ENCODE data around the gene ALDH1L1.

Gene ALDH1L1

DNA sequence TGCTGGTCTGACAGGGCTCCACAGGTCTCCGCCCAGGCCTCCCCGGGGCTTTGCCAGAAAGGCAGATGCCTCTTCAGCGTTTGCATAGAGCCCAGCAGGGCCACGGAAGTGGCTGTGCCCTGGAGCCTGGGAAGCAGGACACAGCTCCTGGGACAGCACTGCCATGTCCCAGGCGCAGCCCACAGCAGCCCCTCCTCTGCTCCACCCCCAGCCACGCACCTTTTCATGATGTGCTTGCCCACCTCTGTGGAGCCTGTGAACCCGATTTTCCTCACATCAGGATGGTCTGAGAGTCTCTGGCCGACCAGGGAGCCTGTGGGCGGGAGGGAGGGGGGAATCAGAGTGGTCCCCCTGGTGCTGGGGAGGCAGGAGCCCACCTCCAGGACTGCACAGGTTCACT lies 62.6 kb downstream of the ALDH1L1 start:
- no peak for DNase-seq

DNA sequence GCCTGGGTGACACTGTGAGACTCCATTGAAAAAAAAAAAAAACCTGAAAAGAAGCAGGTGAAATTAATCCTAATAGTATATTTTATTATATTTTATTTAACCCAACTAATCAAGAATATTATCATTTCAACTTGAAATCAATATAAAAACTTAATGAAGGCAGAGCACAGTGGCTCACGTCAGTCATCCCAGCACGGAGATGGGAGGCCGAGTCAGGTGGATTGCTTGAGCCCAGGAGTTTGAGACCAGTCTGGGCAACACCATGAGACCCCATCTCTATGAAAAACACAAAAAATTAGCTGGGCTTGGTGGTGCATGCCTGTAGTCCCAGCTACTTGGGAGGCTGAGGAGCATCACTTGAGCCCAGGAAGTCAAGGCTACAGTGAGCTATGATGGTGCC lies 63.2 kb downstream of the ALDH1L1 start:
- DNase-seq, result no peak

DNA sequence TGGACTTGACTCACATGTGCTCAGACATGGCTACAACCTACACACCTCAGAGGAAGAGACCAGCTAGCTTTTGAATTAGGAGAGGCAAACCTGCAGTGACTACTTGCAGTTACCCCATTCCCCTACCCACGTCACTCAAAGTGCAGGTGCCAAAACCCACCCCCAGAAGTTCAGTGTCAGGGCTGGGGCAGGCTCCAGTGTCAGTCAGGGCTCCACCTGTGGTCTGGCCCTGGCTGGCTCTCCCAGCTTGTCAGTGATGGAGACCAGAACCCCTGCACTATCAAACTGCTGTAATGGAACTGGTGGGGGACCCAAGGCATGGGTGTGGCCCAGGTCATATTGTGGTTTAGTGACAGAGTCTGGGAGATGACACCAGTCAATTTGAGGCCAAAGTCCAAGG lies 63.9 kb downstream of the ALDH1L1 start:
- DNase-seq, result no peak

DNA sequence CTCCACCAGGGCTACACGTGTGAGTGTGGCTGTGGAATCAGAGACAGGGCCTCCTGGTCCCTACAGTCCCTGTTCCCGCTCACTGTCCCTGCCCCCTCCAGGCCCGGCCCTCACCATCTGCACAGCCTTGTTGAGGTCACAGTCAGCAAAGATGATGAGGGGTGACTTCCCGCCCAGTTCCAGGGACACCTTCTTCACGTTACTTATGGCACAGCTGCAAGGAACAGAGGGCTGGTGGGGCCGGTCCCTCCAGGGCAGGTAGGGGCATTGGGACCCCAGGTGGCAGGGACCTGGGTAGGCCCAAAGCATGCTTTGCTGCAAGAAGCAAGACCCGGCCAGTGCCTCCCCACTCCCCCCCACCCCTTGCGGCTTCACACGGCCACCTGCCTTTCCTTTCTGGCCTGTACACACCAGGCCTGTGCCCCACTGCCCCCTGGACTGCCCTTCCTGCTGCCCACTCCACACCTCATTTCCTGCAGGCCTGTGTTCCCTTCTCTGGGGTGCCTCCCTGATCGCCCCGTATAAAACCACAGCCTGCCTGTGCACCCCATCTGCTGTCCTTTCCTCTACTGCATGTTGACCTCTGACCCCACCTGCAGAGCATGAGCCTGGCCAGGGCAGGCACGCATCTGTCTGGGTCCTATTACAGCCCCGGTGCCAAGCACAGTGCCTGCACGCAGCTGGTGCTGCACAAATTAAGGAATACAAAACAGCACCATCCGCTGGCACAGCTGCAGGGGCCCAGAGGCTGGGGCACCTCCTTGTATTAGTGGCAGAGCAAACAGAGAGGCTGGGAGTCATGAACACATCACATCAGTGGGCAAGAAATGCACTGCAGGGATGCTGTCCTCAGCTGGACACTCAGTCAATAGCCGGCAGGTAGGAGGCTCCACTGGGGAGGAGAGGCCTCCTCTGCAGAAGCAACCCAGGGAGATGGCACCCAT lies 65.7 kb downstream of the ALDH1L1 start:
- DNase-seq, result no peak

DNA sequence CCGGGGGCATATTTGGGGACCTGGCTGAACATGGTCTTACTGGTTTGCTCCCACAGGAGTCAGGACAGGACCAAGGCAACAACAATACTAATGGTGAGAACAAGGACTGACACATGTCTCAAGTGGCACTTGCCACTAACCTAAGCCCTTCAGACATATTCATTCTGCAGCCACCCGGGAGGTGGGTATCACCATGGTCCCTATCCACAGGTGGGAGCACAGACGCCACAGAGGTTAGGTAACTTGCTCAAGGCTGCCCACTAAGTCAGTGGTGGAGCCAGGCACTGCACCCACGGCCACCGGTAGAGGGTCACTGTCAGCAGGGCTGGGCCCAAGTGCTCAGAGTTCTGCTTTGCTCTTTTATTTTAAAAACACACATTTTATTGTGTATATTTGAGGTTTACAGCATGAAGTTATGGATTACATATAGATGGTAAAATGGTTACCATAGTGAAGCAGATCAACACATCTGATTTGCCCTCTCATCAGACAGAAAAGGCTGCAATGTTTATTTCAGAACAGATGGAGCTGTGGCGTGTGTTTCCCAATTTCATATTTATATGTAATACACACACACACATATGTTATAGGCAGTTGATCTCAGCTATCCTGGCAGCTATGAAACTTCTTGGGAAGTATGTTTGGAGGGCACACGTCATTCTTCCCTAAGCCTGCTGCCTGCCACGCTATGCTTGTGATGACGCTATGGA lies 66.5 kb downstream of the ALDH1L1 start:
- DNase-seq, result peak; percentile 31

DNA sequence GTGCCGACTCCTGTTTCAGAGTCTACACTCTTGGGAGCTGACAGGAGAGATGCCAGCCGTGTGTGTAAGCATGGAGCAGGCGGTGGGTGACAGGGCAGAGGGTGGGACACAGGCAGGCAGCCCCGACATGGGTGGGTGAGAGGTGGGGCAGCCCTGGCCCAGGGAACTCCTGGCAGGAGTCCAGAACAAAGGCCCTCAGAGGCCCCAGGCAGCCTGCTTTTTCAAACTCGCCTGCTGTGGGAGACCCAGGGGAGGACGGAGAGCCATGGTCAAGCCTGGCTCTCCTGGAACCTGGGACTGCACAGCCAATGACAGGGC lies 67.2 kb downstream of the ALDH1L1 start:
- DNase-seq, result no peak

DNA sequence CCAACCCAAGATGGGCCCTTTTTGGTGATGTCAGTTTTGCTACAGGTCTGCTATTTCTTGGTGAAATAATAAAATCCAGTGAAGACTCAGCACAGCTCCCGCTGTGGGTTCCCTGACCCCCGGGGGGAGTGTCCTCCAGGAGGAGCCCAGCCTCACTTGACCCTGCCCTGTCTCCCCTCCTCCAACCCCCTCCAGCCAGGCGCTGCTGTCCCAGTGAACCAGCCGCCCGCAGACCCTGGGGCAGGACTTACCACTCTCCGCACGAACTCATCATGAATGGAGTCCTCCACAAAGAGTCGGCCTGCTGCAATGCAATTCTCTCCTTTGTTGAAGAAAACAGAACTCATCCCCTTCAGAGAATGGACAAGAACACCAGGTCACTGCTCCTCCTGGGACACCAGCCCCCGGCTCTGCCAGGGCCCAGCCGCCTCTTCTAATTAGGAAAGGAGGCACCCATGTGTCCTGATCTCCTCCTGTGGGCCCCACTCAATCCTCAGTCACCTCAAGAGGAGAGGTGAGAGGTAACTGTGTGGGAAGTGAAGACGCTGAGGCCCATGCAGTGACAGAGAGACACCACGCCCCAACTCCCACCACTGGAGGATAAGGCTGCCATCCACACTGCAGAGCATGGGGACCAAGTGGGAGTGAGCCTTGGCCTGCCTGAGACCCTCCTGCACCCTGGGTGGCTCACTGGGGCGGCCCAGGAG lies 67.7 kb downstream of the ALDH1L1 start:
- DNase-seq, result no peak

DNA sequence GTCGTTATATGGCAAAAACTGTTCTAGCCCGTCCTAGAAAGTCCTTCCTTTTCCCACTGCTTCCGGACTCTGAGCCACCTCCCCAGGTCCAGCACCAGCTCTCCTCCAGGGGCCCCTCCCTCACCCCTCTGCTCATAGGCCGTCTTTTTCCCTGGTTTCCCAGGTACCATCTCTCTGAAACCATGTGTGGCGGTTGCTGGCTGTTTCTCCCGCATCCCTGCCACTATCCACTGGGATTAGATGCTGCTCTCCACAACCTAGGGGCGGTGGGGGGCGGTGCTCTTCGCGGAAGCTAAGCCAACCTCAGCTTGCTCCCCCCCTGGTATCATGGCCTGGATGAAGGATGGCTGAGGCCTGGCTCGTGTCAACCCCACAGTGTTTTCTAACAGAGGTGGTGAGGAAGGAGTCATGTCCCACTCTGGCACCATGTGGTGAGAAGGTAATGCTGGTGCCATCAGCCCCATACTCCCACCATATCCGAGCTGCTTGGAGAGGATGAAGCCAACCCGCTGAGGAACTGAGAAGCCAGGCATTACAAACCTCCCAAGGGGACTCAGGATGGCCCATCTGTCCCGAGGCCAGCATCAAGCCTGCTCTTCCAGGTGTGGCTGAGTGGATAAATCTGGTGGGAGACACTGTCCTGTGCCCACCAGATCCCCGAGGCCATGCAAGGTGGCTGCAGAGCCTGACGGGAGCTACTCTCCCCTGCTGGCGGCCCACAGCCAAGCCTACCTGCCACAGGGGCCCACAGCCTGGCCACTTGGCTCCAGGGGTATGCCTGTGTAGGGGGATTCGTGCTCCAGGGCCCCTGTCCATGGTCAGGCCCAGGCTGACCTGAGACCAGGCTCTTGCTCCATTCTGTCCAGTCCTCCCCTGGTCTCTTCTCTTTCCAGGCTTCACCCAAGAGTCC lies 68.6 kb downstream of the ALDH1L1 start:
- DNase-seq, result no peak

DNA sequence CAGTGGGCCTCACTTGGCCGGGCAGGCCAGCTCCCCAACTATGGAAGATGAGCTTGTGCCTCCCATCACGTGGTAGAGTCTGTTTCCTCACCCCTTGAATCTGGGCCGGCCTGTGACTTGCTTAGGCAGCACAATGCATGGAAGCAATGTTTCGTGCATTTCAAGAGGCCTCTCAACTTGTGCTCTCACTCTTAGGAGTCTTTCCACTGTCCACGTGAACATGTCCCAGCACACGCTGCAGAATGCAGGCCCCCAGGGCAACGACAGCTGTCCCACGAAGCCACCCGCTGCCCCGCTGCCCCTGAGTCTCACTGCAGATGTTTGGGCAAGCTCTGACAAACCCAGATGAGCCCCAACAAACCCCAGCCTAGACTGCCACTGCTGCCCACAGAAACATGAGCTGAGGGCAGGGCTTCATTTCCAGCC lies 69.2 kb downstream of the ALDH1L1 start:
- DNase-seq, result no peak

DNA sequence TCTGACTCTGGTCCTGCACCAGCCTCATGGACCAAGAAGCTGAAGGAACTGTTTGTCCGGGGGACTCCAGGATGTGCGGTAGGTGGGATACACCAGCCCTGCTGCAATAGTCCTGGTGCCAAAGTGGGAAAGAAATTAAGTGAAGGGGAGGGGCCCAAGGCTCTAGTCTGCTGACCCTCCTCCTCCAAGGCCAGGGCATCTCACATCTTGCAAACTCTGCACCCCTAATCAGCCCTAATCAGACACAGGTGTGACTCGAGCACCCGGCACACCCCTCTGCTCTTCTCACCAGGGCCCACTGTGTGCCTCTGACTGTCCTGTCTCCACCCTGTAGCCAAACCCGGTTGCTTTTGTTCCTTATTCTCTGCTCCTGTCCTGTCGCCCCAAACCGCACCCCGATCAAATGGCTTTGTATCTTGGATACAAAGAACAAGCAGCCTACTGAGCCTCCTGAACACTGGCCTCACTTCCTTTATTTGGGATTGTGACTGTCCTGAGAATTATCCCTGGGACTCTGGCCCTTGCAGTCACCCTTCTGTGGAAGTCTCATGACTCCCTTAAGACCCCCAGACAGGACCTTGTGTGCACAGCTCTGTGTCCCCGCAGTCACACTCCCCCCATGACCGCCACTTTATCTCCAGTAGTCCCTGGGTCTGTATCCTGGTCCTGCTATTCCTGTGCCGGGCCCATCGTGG lies 69.8 kb downstream of the ALDH1L1 start:
- DNase-seq, result no peak

DNA sequence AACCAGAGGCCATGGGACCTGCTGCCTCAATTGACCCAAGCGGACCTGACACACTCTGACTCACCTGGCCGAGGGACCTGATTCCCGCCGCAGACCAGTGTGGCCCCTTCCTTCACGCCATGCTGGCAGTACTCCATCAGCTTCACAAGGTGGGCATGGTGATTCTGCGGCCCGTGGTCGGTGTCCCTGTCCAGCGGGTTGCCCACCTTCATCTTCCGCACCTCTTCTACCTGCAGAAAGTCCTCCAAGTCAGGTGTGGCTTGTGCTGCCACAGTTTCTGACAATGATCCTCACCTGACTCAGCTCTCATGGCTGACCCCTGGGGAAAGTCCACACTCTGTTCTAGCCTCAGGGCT lies 70.5 kb downstream of the ALDH1L1 start:
- no peak for DNase-seq

DNA sequence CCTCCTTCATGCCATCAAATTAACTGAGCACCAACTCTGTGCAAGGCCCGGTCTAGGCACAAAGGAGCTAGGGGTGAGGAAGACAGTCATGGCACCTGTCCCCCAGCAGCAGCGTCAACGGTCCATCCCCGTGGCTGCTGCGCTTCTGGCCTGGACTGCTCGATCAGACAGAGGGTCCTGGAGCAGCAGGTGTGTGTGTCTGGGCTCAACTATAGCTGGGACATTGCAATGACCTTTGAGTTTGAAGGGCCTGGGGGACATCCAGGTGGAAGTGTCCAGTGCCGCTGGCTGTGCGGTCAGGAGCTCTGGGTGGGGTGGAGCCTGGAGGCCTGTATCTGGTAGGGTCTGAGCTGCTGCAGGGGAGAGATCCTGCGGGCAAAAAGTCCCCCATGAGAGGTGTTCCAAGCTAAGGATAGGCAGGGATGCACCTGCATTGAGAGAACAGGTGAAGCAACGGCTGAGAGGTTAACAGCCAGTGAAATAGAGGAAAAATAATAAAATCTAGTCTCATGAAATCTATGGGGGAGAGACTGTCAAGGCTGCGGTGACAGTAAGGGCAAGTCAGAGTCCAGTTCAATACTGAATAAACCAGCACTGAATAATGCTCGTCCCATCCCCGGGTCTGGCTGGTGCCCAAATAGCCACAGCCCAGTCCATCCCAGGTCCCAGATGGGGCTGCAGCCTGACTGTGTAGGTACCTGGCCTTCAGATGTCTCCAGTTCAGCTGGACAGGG lies 71.1 kb downstream of the ALDH1L1 start:
- no peak for DNase-seq

DNA sequence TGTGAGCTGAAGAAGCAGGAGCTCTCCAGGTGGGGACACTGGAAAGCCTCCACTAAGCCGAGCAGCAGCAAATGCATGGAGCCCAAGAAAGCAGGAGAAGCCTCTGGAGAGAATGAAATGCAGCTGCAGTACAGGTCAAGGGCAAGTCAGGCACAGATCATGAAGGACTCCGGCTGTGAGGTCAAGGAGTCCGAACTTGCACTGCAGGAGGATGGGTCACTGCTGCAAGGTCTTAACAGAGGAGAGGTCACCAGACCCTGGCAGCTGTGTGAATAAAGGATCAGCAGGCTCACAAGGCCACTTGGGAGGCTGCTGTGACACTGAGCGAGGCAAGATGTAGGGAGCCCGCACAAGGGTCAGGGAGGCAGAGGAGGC lies 71.7 kb downstream of the ALDH1L1 start:
- no peak for DNase-seq

DNA sequence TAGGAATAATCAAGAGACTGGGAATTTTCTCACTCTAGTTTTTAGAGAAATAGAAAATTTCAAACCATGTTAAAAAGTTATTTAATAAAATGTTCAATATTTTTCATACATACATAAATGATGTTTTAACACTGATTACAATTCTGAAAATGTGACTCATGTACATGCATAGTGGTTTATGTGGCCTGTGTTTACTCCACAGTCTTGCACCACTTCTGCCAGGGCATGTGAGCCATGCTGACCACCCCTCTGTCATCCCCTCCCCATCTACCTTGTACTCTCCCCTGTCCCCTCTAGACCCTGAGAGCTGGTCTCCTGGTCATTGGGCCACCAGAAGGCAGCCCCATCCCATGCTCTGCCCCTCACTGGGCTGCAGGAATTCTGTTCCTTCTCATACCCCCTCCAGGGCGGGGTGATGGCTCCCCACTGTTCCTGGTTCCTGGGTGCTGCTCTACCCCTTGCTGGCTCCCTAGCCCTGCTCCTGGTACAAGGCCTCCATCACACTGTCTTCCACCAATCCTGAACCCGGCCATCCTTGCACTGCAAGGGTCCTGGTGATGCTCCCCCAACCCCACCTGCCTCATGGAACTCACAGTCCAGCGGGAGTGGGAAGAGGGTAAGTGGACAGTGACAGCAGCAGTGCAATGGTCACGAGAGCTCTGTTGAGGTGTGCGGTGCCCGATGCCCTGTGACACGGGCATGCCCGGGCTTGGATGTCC lies 72.3 kb downstream of the ALDH1L1 start:
- no peak for DNase-seq

DNA sequence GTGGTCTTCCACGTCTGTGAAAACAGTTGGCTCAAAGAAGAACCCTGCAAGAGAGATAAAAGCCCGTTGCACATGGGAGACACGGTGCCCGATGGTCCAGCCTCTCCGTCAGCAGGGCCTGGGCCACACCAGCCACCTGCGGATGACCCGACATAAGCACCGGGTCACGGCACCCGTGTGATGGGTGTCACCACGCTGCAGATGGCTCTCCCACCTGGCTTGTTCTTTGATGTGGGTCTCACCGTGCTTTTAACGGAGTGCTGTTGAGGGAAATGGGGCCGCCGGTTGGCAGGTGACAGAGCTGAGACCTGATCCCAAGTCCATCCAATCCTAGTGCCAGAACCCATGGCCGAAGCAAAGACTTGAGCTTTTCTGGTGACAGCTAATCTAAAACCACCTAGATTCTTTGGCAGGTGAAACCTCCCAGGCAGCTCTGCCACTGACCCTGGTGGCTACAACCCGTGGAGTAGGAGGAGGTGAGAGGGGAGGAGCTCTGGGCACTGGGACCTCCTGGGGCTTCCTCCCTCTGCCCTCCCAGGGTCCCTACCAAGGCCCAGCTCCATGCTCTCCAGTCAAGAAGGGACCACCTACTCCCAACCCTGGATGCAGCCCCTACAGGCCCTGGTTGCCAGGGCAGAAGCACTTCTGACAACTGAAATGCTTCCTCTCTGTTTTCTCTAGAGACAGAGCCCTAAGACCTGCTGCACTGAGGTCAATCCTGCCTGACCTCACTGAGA lies 73.0 kb downstream of the ALDH1L1 start:
- no peak for DNase-seq

DNA sequence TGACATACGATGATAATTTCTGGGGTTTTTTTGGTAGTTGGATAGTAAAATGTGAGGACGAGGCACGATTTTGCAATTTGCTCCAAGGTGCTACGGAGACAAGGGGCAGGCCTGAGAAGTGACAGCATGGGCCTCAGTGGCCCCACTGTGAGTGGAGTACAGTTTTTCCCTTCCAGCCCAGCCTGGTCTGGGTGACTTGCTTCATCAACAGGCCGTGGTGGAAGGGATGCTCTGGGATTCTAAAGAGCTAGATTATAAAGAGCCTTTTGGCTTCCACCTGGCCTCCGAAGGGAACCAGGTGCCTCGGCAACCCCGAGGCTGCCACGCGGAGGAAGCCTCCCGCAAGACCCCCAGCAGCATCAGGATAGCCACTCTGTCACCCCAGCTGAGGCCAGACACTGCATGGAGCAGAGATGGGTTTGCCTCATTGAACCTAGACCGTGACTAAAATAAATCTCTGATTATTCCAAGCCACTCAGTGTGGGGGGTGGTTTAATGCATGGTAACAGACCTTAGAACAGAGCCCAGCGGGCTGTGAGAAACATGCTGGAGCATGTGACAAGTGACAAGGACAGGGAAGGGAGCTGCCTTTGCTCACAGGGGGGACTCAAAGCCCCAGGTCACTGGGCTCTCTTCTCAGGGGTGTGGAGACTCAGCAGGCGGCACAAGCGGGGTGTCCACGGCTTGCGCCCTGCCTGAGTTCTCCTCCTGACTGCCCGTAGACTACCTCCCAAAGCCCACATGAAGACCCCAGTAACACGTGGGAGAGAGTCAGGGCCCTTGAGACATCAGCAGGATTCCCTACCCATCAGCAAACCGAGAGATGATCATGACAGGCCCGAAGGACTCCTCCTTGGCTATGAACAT lies 73.8 kb downstream of the ALDH1L1 start:
- no peak for DNase-seq

DNA sequence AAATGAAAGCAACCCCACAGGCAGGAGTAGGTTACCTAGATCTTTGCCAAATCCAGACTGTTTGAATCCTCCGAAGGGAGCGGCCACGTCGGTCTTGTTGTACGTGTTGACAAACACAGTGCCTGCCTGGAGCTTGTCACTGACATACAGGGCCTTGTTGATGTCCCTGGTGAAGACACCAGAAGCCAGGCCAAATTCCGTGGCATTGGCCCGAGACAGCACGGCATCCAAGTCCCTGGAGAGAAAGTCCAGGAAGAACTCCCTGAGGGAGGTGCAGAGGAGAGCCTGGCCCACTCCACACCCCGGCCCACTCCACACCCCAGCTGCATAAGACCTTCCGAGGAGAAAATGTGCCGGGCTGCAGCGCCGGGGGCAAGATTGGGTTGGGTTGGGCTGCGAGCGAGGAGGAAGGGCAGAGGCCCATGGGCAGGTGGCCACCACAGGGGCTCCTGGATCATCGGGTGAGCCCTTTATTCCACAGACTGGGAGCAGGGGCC lies 74.6 kb downstream of the ALDH1L1 start:
- no peak for DNase-seq

DNA sequence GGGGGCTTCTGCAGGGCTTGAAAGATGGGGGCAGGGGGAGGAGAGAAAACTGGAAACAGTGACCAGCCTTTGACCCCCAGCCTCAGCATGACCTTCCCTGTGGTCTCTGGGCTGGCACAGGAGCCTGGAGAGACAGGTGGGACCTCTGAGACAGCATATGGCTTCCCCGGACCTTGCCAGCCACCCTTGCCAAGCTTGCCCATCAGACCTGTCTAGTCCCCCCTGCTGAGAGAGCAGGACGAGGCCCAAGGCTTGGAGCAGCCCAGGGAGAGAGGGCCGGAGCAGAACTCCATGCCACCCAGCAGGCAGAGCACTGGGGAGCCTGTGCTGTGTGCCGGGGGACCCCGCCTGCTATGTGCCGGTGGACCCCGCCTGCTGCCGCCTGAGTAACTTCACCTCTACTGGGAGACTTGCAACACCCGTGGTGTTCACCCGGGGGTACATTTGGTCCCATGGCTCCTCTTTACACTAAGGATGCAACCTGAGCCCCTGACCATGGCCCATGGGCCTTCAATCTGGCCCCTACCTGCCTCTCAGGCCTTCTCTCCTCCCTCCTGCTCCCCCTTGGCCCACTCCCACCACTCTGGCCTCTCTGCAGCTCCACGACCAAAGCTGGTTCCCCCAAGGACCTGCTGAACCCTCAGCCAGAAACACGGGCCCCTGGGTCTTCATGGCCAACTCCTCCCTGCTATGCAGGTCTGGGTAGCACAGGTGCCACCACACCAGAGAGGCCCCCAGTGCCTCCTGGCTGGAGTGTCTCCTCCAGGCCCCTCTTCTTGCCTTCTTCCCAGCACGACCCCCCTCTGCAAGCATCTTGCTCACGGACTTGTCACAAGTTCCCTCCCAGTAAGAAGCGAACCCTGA lies 75.4 kb downstream of the ALDH1L1 start:
- DNase-seq, result no peak

All from hematopoietic multipotent progenitor cell treated with erythropoietin and hydrocortisone succinate and interleukin-3 and kit ligand, for 4 days (in vitro differentiated cells).